ENCODE data around the gene GOLGA1.

GOLGA1 gene

DNA sequence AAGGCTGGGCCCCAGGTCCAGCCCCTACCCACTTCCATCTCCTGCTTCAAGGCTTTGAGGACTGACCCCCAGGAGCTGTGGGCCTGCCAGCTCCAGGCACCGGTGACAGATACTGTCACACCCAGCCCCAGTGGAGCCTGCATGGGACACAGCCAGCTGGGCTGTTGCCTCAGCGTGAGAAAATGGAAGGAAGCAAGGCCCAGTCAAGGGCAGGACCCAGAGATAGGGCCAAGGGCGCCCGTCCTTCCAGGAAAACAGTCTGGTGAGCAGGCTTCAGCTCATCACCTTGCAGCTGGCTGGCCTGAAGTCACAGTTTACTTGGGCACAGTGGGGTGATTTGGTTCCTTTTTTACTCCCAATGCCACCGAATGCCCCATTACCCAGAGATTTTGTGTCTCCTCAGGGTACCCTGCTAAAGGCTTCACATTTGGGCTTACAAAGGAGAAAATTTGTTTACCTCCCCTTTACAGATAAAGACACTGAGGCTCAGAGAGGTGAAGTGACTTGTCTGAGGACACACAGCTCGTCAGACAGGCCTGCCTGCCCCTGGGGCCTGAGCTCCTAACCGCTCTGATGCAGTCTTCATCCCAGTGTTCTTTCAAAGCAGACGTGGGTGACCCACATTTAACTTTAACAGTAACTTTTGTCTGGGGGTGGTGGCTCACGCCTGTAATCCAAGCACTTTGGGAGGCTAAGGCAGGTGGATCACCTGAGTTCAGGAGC is 109.1 kb downstream of the GOLGA1 start:
- DNase-seq, result no peak

DNA sequence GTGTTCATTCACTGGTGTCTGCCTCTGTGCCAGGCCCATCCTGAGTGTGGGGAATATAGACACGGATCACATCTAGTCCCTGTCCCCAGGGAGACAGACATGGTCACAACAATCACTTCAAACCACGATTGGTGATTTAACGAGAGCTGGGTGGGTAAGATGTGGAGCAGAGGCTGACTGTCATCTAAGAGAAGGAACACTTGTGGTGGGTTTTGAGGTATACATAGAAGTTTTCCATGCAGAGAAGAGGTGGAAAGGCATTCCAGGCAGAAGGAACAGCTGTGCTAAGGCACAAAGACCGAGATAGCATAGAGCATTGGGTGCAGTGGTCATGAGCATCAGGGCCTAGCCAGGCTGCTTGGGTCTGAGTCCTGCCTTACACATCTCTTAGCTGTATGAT is 110.3 kb downstream of the GOLGA1 start:
- DNase-seq, result no peak

DNA sequence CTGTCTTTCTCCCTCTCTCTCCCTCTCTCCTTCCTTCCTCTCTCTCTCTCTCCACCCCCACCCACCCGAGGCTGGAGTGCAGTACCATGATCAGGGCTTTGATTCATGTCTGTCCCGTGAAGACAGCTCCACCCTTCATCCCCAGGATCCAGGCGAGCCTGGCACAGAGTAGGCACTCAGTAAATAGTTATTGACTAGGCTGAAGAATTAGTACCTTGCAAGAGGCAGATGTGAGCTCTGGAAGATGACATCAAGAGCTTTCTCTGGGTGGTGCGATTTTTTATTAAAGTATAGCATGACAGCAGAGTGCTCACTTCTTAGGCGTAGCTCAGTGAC is 111.6 kb downstream of the GOLGA1 start:
- DNase-seq, result no peak

DNA sequence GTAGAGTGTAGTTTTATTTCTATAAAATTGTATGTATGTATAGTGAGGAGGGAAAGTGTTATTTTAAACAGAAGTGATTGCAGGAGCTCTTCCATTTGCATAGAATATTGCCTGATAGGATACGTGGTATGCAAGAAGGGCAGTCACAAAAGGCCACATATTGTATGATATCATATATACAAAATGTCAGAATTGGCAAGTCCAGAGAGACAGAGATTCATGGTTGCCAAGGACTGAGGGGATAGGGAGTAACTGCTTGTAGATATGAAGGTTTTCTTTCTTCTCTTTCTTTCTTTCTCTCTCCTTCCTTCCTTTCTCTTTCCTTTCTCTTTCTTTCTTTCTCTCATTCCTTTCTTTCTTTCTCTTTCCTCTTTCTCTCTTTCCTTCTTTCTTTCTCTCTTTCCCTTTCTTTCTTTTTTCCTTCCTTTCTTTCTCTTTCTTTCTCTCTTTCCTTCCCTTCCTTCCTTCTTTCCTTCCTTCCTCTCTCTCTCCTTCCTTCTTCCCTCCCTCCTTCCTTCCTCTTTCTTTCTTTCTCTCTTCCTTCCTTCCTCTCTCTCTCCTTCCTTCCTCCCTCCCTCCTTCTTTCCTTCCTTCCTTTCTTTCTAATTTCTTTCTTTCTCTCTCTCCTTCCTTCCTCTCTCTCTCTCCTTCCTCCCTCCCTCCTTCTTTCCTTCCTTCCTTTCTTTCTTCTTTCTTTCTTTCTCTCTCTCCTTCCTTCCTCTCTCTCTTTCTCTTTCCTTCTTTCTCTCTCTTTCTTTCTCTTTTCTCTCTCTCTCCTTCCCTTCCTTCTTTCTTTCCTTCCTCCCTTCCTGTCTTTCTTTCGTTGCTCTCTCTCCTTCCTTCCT is 112.2 kb downstream of the GOLGA1 start:
- no peak for DNase-seq
